Measurements from ENCODE around the gene ZNHIT3. TPM values are rescaled to one million over a fixed set of nuclear protein-coding genes. Genes with fewer than 3 reads are reported as not detected.

The ZNHIT3 gene
- total and polyA plus RNA-seq, 2 of the 13 experiments (the other 11 are each of a cell fraction or from before 2014, with no cell fraction given), result 66.6 to 77.4 TPM

DNA sequence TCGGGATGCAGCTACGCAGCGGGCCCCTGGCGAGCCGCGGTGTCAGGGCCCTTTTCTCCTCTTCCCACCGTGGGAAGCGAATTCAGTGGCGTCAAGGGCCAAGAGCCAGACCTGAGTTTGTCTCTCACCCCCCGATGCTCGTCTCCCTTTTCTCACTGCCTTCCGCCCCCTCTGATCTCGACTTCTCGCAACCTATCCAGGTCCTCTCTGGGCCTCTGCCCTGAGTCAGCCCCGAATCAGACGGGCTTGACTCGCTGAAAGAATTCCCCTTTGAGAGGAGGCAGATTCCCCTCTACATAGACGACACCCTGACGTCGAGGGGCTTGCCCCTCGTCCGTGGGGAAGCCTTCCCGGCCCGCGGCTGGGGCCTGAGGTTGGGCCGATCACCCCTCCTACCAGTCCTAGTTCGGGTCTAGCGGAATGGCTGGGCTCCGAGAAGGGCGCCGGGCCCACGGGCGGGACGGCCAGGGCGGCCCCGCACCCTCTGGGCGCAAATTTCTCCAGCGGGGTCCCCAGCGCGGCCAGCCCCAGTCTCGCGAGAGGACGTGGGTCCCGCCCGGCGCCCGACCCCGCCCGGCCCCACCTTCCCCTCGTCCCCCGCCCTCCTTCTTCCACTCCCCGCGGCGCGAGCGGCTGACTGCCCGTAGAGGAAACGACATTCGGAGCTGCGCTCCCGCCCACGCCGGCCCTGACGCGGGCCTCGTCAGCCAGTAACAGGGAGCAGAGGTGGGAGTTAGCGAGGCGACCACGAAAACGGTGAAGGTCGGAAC lies 58.0 kb downstream of the ZNHIT3 start, which contains the start of gene GGNBP2 (continued):
- TF ChIP-seq ZNF740 (CRISPR knock-in tag; IDR thresholded peaks at IDR 0.05), result no peak; the same call in 1 of the 2 replicates
- TF ChIP-seq, protein P1, sequence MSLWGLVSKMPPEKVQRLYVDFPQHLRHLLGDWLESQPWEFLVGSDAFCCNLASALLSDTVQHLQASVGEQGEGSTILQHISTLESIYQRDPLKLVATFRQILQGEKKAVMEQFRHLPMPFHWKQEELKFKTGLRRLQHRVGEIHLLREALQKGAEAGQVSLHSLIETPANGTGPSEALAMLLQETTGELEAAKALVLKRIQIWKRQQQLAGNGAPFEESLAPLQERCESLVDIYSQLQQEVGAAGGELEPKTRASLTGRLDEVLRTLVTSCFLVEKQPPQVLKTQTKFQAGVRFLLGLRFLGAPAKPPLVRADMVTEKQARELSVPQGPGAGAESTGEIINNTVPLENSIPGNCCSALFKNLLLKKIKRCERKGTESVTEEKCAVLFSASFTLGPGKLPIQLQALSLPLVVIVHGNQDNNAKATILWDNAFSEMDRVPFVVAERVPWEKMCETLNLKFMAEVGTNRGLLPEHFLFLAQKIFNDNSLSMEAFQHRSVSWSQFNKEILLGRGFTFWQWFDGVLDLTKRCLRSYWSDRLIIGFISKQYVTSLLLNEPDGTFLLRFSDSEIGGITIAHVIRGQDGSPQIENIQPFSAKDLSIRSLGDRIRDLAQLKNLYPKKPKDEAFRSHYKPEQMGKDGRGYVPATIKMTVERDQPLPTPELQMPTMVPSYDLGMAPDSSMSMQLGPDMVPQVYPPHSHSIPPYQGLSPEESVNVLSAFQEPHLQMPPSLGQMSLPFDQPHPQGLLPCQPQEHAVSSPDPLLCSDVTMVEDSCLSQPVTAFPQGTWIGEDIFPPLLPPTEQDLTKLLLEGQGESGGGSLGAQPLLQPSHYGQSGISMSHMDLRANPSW (CRISPR knock-in tag; IDR thresholded peaks at IDR 0.05; ENCODE audit: borderline replicate concordance), result 0 out of 2 replicates have a peak, but pooled peaks have one; percentile 27
- TF ChIP-seq IKZF1 (IDR thresholded peaks at IDR 0.05), result no peak
- TF ChIP-seq, protein P2, sequence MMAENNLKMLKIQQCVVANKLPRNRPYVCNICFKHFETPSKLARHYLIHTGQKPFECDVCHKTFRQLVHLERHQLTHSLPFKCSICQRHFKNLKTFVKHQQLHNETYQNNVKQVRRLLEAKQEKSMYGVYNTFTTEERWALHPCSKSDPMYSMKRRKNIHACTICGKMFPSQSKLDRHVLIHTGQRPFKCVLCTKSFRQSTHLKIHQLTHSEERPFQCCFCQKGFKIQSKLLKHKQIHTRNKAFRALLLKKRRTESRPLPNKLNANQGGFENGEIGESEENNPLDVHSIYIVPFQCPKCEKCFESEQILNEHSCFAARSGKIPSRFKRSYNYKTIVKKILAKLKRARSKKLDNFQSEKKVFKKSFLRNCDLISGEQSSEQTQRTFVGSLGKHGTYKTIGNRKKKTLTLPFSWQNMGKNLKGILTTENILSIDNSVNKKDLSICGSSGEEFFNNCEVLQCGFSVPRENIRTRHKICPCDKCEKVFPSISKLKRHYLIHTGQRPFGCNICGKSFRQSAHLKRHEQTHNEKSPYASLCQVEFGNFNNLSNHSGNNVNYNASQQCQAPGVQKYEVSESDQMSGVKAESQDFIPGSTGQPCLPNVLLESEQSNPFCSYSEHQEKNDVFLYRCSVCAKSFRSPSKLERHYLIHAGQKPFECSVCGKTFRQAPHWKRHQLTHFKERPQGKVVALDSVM (CRISPR knock-in tag; IDR thresholded peaks at IDR 0.05), result peak; percentile 50
- no peak for TF ChIP-seq ZNF883 (CRISPR knock-in tag; IDR thresholded peaks at IDR 0.05; ENCODE audit: not compliant biosample characterization)
- TF ChIP-seq SRSF4 (IDR thresholded peaks at IDR 0.05; ENCODE audit: low read depth, low read length, poor library complexity, severe bottlenecking), result no peak
- peak; percentile 41; the same call in 1 of the 2 replicates for TF ChIP-seq DMAP1 (CRISPR knock-in tag; IDR thresholded peaks at IDR 0.05)
- TF ChIP-seq, protein P3, sequence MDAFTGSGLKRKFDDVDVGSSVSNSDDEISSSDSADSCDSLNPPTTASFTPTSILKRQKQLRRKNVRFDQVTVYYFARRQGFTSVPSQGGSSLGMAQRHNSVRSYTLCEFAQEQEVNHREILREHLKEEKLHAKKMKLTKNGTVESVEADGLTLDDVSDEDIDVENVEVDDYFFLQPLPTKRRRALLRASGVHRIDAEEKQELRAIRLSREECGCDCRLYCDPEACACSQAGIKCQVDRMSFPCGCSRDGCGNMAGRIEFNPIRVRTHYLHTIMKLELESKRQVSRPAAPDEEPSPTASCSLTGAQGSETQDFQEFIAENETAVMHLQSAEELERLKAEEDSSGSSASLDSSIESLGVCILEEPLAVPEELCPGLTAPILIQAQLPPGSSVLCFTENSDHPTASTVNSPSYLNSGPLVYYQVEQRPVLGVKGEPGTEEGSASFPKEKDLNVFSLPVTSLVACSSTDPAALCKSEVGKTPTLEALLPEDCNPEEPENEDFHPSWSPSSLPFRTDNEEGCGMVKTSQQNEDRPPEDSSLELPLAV (CRISPR knock-in tag; conservative IDR thresholded peaks at IDR 0.05; ENCODE audit: low read depth), result no peak
- no peak for TF ChIP-seq HNF4G (IDR thresholded peaks at IDR 0.05; ENCODE audit: borderline replicate concordance, low read depth, low read length)
- TF ChIP-seq HNF4G (CRISPR knock-in tag; IDR thresholded peaks at IDR 0.05; ENCODE audit: borderline replicate concordance, low read depth), result no peak
- TF ChIP-seq FIP1L1 (IDR thresholded peaks at IDR 0.05; ENCODE audit: borderline replicate concordance, insufficient read depth, low read depth, low read length), result no peak
- no peak for TF ChIP-seq RELA (CRISPR knock-in tag; IDR thresholded peaks at IDR 0.05)
- peak; percentile 51 for TF ChIP-seq YY1 (IDR thresholded peaks at IDR 0.05; ENCODE audit: insufficient read depth, insufficient replicate concordance, low read depth, low read length)
- peak; percentile 60 for TF ChIP-seq ZSCAN31 (CRISPR knock-in tag; IDR thresholded peaks at IDR 0.05; ENCODE audit: low read depth)
- TF ChIP-seq HHEX (CRISPR knock-in tag; IDR thresholded peaks at IDR 0.05), result no peak
- TF ChIP-seq ZMYM4 (CRISPR knock-in tag; IDR thresholded peaks at IDR 0.05), result no peak; the same call in none of the 2 replicates
- peak; percentile 44; the same call in 1 of the 2 replicates for TF ChIP-seq RAD21 (CRISPR knock-in tag; IDR thresholded peaks at IDR 0.05)
- no peak for TF ChIP-seq ZNF530 (CRISPR knock-in tag; IDR thresholded peaks at IDR 0.05; ENCODE audit: low read depth)
- no peak for TF ChIP-seq HNRNPH1 (optimal IDR thresholded peaks at IDR 0.05; ENCODE audit: low read depth, low read length)
- no peak; the same call in 1 of the 2 replicates for TF ChIP-seq MIER3 (CRISPR knock-in tag; IDR thresholded peaks at IDR 0.05; ENCODE audit: borderline replicate concordance)
- TF ChIP-seq FOXC1 (CRISPR knock-in tag; IDR thresholded peaks at IDR 0.05; ENCODE audit: borderline replicate concordance), result peak; percentile 39; the same call in 1 of the 2 replicates
- TF ChIP-seq PTBP1 (IDR thresholded peaks at IDR 0.05; ENCODE audit: low read depth, low read length, poor library complexity, severe bottlenecking), result no peak
- TF ChIP-seq ADNP (CRISPR knock-in tag; IDR thresholded peaks at IDR 0.05), result no peak
- no peak for TF ChIP-seq ARNT (IDR thresholded peaks at IDR 0.05)
